Measurements from ENCODE around the gene SSC4D.
"Not testable (repeated sequence)": the region's sequence is repeated elsewhere in the genome, so short reads cannot be mapped to it uniquely, and the experiment has no call there.

The SSC4D gene

DNA sequence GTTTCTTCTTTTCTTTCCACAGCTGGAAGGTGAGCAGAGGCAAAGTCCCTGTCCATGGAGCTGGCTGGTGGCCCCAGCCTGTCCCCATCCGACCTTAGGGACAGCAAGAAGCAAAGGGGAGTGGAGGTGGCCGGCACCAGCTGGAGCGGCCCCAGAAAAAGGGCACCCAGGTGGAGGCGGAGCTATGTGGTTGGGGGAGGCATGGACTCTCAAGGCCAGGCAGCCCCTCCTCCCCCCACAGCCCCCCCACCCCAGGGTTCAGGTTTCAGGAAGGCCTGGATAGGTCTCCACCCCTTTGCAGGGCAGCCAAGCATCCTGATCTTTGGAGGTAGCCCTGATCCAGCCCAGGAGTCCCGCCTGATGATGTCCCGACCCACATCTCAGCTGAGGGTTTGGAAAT is at the start of gene SSC4D:
TSS of gene SSC4D (minus strand) at position 161 of the 400 bp plus-strand sequence. CDS start 5,258 bp downstream, outside the sequence.
- DNase-seq (ENCODE audit: low read depth, low spot score): peak; percentile 64
- Histone ChIP-seq H3K4me1 (ENCODE audit: control insufficient read depth, insufficient read depth, low read length) (peaks cover 1% of the 10 kb centered on the region; the same call in 1 of the 2 replicates), H3K36me3 (ENCODE audit: control insufficient read depth, insufficient read depth, low read length) (no peaks in the 10 kb centered on the region), H3K27ac (ENCODE audit: low read length) (no peak within 1 kb of the TSS), H3K9me3 (ENCODE audit: control insufficient read depth, insufficient read depth, low read length) (no peaks in the 10 kb centered on the region), H3K4me3 (ENCODE audit: low read length) (peak within 1 kb of the TSS; percentile 8; the same call in 1 of the 2 replicates), H3K27me3 (ENCODE audit: control insufficient read depth, insufficient read depth, low read length) (no peaks in the 10 kb centered on the region)
- WGBS (ENCODE audit: insufficient coverage, insufficient read length): no CpG with 5 or more reads among the region's 6 CpGs

DNA sequence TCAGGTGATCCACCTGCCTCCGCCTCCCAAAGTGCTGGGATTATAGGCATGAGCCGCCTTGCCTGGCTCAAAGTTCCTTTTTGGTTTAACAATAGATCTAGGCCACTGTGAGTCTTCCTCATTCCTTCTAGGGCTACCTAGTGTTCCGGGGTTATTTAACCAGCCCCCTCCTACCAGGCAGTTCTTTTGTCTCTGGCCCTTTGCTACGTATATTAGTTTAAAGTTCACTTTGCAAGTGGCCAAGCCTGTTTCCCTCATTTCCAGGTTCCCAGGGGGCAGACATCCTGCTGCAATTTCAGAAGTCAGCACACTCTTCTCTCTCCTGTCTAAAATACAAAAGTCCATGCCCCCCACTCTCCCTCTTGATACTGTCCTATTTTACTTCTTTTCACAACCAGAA is 49.0 kb upstream of the SSC4D start:
- H3K4me1 ChIP-seq (ENCODE audit: control insufficient read depth, insufficient read depth, low read length); H3K4me3 ChIP-seq (ENCODE audit: low read length); H3K9me3 ChIP-seq (ENCODE audit: control insufficient read depth, insufficient read depth, low read length); H3K36me3 ChIP-seq (ENCODE audit: control insufficient read depth, insufficient read depth, low read length); DNase-seq (ENCODE audit: low read depth, low spot score); H3K27me3 ChIP-seq (ENCODE audit: control insufficient read depth, insufficient read depth, low read length); H3K27ac ChIP-seq (ENCODE audit: low read length): not testable (repeated sequence)
- WGBS (ENCODE audit: insufficient coverage, insufficient read length): no CpG with 5 or more reads among the region's 4 CpGs

DNA sequence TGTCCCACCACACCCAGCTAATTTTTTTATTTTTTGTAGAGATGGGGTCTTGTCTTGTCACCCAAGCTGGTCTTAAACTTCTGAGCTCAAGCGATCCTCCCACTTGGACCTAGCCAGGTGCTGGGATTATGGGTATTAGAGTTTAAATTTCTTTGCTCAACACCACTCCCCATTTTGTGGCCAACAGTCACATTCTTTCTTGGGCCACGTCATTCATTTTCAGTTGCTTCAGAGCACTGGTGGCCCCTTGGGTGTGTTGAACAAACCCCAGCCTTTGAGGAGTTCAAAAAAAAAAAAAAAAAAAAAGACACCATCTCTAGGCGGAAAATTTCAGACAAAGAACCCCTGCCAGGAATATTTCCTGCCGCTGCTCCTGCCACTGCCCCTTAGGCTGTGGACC is 47.5 kb upstream of the SSC4D start:
- H3K4me1 ChIP-seq (ENCODE audit: control insufficient read depth, insufficient read depth, low read length); DNase-seq (ENCODE audit: low read depth, low spot score); H3K9me3 ChIP-seq (ENCODE audit: control insufficient read depth, insufficient read depth, low read length); H3K27ac ChIP-seq (ENCODE audit: low read length); H3K27me3 ChIP-seq (ENCODE audit: control insufficient read depth, insufficient read depth, low read length); H3K36me3 ChIP-seq (ENCODE audit: control insufficient read depth, insufficient read depth, low read length); H3K4me3 ChIP-seq (ENCODE audit: low read length): not testable (repeated sequence)
- no CpG with 5 or more reads among the region's 4 CpGs for WGBS (ENCODE audit: insufficient coverage, insufficient read length)

GRCh38 chr7:76445577-76446008 is 36.1 kb upstream of the SSC4D start:
- not testable (repeated sequence) for H3K27me3 ChIP-seq (ENCODE audit: control insufficient read depth, insufficient read depth, low read length); DNase-seq (ENCODE audit: low read depth, low spot score); H3K4me3 ChIP-seq (ENCODE audit: low read length); H3K27ac ChIP-seq (ENCODE audit: low read length); H3K4me1 ChIP-seq (ENCODE audit: control insufficient read depth, insufficient read depth, low read length); H3K36me3 ChIP-seq (ENCODE audit: control insufficient read depth, insufficient read depth, low read length); H3K9me3 ChIP-seq (ENCODE audit: control insufficient read depth, insufficient read depth, low read length)
- no CpG with 5 or more reads among the region's 5 CpGs for WGBS (ENCODE audit: insufficient coverage, insufficient read length)

GRCh38 chr7:76443846-76444245 is 34.3 kb upstream of the SSC4D start:
- not testable (repeated sequence) for H3K27ac ChIP-seq (ENCODE audit: low read length); H3K9me3 ChIP-seq (ENCODE audit: control insufficient read depth, insufficient read depth, low read length); H3K4me3 ChIP-seq (ENCODE audit: low read length); H3K4me1 ChIP-seq (ENCODE audit: control insufficient read depth, insufficient read depth, low read length); DNase-seq (ENCODE audit: low read depth, low spot score); H3K27me3 ChIP-seq (ENCODE audit: control insufficient read depth, insufficient read depth, low read length); H3K36me3 ChIP-seq (ENCODE audit: control insufficient read depth, insufficient read depth, low read length)
- no CpG with 5 or more reads among the region's 12 CpGs for WGBS (ENCODE audit: insufficient coverage, insufficient read length)

- not testable (repeated sequence) for H3K9me3 ChIP-seq (ENCODE audit: control insufficient read depth, insufficient read depth, low read length); DNase-seq (ENCODE audit: low read depth, low spot score); H3K4me3 ChIP-seq (ENCODE audit: low read length); H3K27me3 ChIP-seq (ENCODE audit: control insufficient read depth, insufficient read depth, low read length); H3K36me3 ChIP-seq (ENCODE audit: control insufficient read depth, insufficient read depth, low read length); H3K4me1 ChIP-seq (ENCODE audit: control insufficient read depth, insufficient read depth, low read length); H3K27ac ChIP-seq (ENCODE audit: low read length)
- no CpG with 5 or more reads among the region's 5 CpGs for whole genome bisulfite sequencing (ENCODE audit: insufficient coverage, insufficient read length)
Measured at GRCh38 chr7:76442664-76443446, 33.4 kb upstream of the SSC4D start.

DNA sequence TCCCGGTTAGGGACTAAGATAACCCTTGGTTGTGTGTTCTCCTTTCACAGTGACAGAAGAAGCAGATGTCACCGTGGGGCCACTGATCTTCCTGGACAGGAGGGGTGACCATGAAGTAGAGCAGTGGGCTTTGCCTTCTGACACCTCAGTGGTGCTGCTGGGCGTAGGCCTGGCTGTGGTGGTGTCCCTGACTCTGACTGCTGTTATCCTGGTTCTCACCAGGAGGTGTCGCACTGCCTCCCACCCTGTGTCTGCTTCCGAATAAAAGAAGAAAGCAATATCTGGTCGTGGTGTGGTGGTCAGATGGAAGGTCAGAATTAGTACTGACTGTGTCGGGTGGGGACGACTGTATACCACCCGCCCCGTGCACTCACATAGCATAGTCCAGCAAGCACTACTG is 32.3 kb upstream of the SSC4D start:
- H3K9me3 ChIP-seq (ENCODE audit: control insufficient read depth, insufficient read depth, low read length); H3K27ac ChIP-seq (ENCODE audit: low read length); H3K27me3 ChIP-seq (ENCODE audit: control insufficient read depth, insufficient read depth, low read length); H3K4me1 ChIP-seq (ENCODE audit: control insufficient read depth, insufficient read depth, low read length); H3K4me3 ChIP-seq (ENCODE audit: low read length); DNase-seq (ENCODE audit: low read depth, low spot score); H3K36me3 ChIP-seq (ENCODE audit: control insufficient read depth, insufficient read depth, low read length): not testable (repeated sequence)
- WGBS (ENCODE audit: insufficient coverage, insufficient read length): no CpG with 5 or more reads among the region's 10 CpGs

- H3K27me3 ChIP-seq (ENCODE audit: control insufficient read depth, insufficient read depth, low read length); H3K36me3 ChIP-seq (ENCODE audit: control insufficient read depth, insufficient read depth, low read length); DNase-seq (ENCODE audit: low read depth, low spot score); H3K4me1 ChIP-seq (ENCODE audit: control insufficient read depth, insufficient read depth, low read length); H3K4me3 ChIP-seq (ENCODE audit: low read length); H3K9me3 ChIP-seq (ENCODE audit: control insufficient read depth, insufficient read depth, low read length); H3K27ac ChIP-seq (ENCODE audit: low read length): not testable (repeated sequence)
- WGBS (ENCODE audit: insufficient coverage, insufficient read length): no CpG with 5 or more reads among the region's 4 CpGs
Measured at GRCh38 chr7:76440404-76440803, 30.9 kb upstream of the SSC4D start.

DNA sequence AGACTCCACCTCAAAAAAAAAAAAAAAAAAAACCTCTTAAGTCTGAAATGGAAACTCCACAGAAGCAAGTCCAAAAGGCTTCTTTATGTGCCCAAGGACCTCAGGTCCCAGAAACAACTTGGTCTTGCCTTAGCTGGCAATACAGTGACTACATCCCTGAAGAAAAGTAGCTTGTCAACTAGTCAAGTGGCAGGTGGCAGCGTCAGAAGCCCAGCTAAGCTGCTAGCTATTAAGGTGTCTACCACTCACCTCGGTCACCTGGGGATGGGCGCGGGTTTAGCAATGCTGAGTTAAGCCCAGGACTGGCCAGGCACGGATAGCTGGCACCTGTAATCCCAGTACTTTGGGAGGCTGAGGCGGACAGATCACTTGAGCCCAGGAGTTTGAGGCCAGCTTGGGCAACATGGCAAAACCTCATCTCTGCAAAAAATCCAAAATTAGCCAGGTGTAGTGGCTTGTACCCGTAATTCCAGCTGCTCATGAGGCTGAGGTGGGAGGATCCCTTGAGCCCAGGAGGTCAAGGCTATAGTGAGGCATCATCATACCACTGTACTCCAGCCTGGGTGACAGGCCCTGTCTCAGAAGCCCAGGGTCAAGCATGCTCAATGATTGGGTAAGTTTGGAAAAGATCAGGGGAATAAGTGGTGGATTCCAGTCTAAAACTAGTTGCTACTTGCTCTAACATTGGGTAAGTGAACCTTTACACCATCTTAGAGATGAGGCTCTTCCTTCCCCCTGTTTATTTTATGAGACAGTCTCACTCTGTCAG is 29.8 kb upstream of the SSC4D start:
- H3K36me3 ChIP-seq (ENCODE audit: control insufficient read depth, insufficient read depth, low read length); DNase-seq (ENCODE audit: low read depth, low spot score); H3K4me1 ChIP-seq (ENCODE audit: control insufficient read depth, insufficient read depth, low read length); H3K9me3 ChIP-seq (ENCODE audit: control insufficient read depth, insufficient read depth, low read length); H3K4me3 ChIP-seq (ENCODE audit: low read length); H3K27me3 ChIP-seq (ENCODE audit: control insufficient read depth, insufficient read depth, low read length); H3K27ac ChIP-seq (ENCODE audit: low read length): not testable (repeated sequence)
- no CpG with 5 or more reads among the region's 7 CpGs for whole genome bisulfite sequencing (ENCODE audit: insufficient coverage, insufficient read length)

GRCh38 chr7:76437873-76438272 is 28.4 kb upstream of the SSC4D start:
- H3K27me3 ChIP-seq (ENCODE audit: control insufficient read depth, insufficient read depth, low read length); H3K36me3 ChIP-seq (ENCODE audit: control insufficient read depth, insufficient read depth, low read length); H3K27ac ChIP-seq (ENCODE audit: low read length); H3K4me3 ChIP-seq (ENCODE audit: low read length); H3K4me1 ChIP-seq (ENCODE audit: control insufficient read depth, insufficient read depth, low read length); H3K9me3 ChIP-seq (ENCODE audit: control insufficient read depth, insufficient read depth, low read length): not testable (repeated sequence)
- no CpG with 5 or more reads among the region's 2 CpGs for WGBS (ENCODE audit: insufficient coverage, insufficient read length)
- DNase-seq (ENCODE audit: low read depth, low spot score): peak; percentile 75

Measured in iPS DF 6.9 (cell line).